GM23338 (cell line): Measurements from ENCODE around the gene SLC15A1. TPM values are rescaled to one million over a fixed set of nuclear protein-coding genes. Genes with fewer than 3 reads are reported as not detected.

Source experiments
- ATAC-seq: fragments of 200-7000 bp; cut with Tn5 transposase; 3 replicates; pipeline ENCODE4 v1.9.1; 2020
- DNase-seq: peaks from one replicate; pipeline ENCODE4 v3.0.0-alpha.2; 2015; ENCODE audit warnings: low spot score
- H2AFZ ChIP-seq: fragments of 200-600 bp; sonication (generic); 2 replicates; pipeline ENCODE4 v1.8.0; 2016; ENCODE audit warnings: antibody characterized with exemption, mild to moderate bottlenecking, moderate library complexity
- H3F3A ChIP-seq: fragments of 200-600 bp; sonication (generic); replicated peaks from 2 replicates; pipeline ENCODE4 v1.8.0; 2017; ENCODE audit warnings: antibody characterized with exemption, mixed run types, low read depth
- H3K27ac ChIP-seq: fragments of 200-600 bp; sonication (generic); 2 replicates; pipeline ENCODE4 v1.6.1; 2016; ENCODE audit warnings: low read depth
- H3K27me3 ChIP-seq: fragments of 200-600 bp; sonication (generic); 2 replicates; pipeline ENCODE4 v1.8.0; 2016; ENCODE audit warnings: mild to moderate bottlenecking, mixed run types, moderate library complexity; ENCODE audit not compliant: insufficient read depth
- H3K36me3 ChIP-seq: fragments of 200-600 bp; sonication (generic); 2 replicates; pipeline ENCODE4 v1.8.0; 2016; ENCODE audit warnings: mild to moderate bottlenecking; ENCODE audit not compliant: insufficient read depth
- H3K4me1 ChIP-seq: fragments of 200-600 bp; sonication (generic); 2 replicates; pipeline ENCODE4 v1.8.0; 2016; ENCODE audit warnings: mild to moderate bottlenecking, moderate library complexity; ENCODE audit not compliant: insufficient read depth
- H3K4me2 ChIP-seq: fragments of 200-600 bp; sonication (generic); 2 replicates; pipeline ENCODE4 v1.7.1; 2017; ENCODE audit warnings: mixed run types
- H3K4me3 ChIP-seq: fragments of 200-600 bp; sonication (generic); 2 replicates; pipeline ENCODE4 v1.6.1; 2016; ENCODE audit warnings: mixed run types
- H3K79me2 ChIP-seq: fragments of 200-600 bp; sonication (generic); replicated peaks from 2 replicates; pipeline ENCODE4 v1.8.0; 2017; ENCODE audit warnings: mild to moderate bottlenecking; ENCODE audit not compliant: insufficient read depth
- H3K9me2 ChIP-seq: fragments of 200-600 bp; sonication (generic); 2 replicates; pipeline ENCODE4 v1.8.0; 2017; ENCODE audit not compliant: insufficient read depth
- H4K20me1 ChIP-seq: fragments of 200-600 bp; sonication (generic); replicated peaks from 2 replicates; pipeline ENCODE4 v1.8.0; 2017; ENCODE audit warnings: mild to moderate bottlenecking; ENCODE audit not compliant: insufficient read depth
- H3K27ac Mint-ChIP-seq: 2 replicates; pipeline ENCODE4 v1.8.0; 2020; ENCODE audit warnings: inconsistent platforms, mild to moderate bottlenecking, moderate library complexity, mixed read lengths
- H3K27me3 Mint-ChIP-seq: 3 replicates; pipeline ENCODE4 v1.8.0; 2022; ENCODE audit warnings: low read depth, mild to moderate bottlenecking, moderate library complexity, mixed read lengths, inconsistent platforms; ENCODE audit not compliant: insufficient read depth, poor library complexity
- H3K36me3 Mint-ChIP-seq: 3 replicates; pipeline ENCODE4 v1.8.0; 2021; ENCODE audit warnings: low read depth, mild to moderate bottlenecking, inconsistent platforms, moderate library complexity, mixed read lengths
- H3K4me1 Mint-ChIP-seq: 3 replicates; pipeline ENCODE4 v1.8.0; 2020; ENCODE audit warnings: mild to moderate bottlenecking, inconsistent platforms, mixed read lengths
- H3K4me3 Mint-ChIP-seq: 3 replicates; pipeline ENCODE4 v1.8.0; 2021; ENCODE audit warnings: moderate library complexity, mild to moderate bottlenecking, inconsistent platforms, mixed read lengths
- H3K9me3 Mint-ChIP-seq: 3 replicates; pipeline ENCODE4 v1.8.0; 2020; ENCODE audit warnings: moderate library complexity, mild to moderate bottlenecking, inconsistent platforms, mixed read lengths
- CREB1 ChIP-seq: fragments of 250-450 bp; sonication (Bioruptor Pico); IDR thresholded peaks from 2 replicates; pipeline ENCODE4 v1.5.0; 2020; ENCODE audit warnings: low read depth, mild to moderate bottlenecking, moderate library complexity
- CTCF ChIP-seq, 2 experiments: fragments of 200-600 bp in 1 of 2; sonication (generic) in 1 of 2; conservative IDR thresholded peaks; 2 replicates each; pipeline versions ENCODE4 v1.5.1 to v1.6.1; 2016 to 2017; ENCODE audit warnings: antibody characterized with exemption in 2 of 2, low read depth in 2 of 2, mild to moderate bottlenecking in 2 of 2, moderate library complexity in 1 of 2
- ETS1 ChIP-seq: IDR thresholded peaks from 2 replicates; pipeline ENCODE4 v1.6.1; 2016; ENCODE audit warnings: antibody characterized with exemption
- EZH2phosphoT487 ChIP-seq: fragments of 200-600 bp; sonication (generic); IDR thresholded peaks from one replicate; pipeline ENCODE4 v1.8.1; 2018; ENCODE audit warnings: antibody characterized with exemption; ENCODE audit not compliant: unreplicated experiment
- JUNB ChIP-seq: IDR thresholded peaks from one replicate; pipeline ENCODE4 v1.6.1; 2016; ENCODE audit warnings: antibody characterized with exemption; ENCODE audit not compliant: unreplicated experiment
- NANOG ChIP-seq: IDR thresholded peaks from 2 replicates; pipeline ENCODE4 v1.6.1; 2016; ENCODE audit warnings: antibody characterized with exemption, borderline replicate concordance
- POLR2AphosphoS5 ChIP-seq: IDR thresholded peaks from 2 replicates; pipeline ENCODE4 v1.6.1; 2016; ENCODE audit warnings: antibody characterized with exemption, low read depth
- STAT1 ChIP-seq: IDR thresholded peaks from one replicate; pipeline ENCODE4 v1.6.1; 2016; ENCODE audit warnings: antibody characterized with exemption; ENCODE audit not compliant: unreplicated experiment
- ZNF114 ChIP-seq: fragments of 250-450 bp; sonication (Bioruptor Pico); IDR thresholded peaks from 2 replicates; pipeline ENCODE4 v1.5.0; 2020; ENCODE audit warnings: mild to moderate bottlenecking, moderate library complexity
- ZNF331 ChIP-seq: fragments of 250-450 bp; sonication (Bioruptor Pico); IDR thresholded peaks from 2 replicates; pipeline ENCODE4 v1.5.0; 2020; ENCODE audit warnings: low read depth, mild to moderate bottlenecking, moderate library complexity
- polyA plus RNA-seq: library from polyadenylated mRNA; unstranded; fragments of >200 nt; fragmentation: Nextera tagmentation; extraction: Ambion mirVana; gene quantifications from 2 replicates; pipeline ENCODE4 v1.2.1, GENCODE V29; 2016
- total RNA-seq: library from RNA; depleted of rRNA; stranded (reverse); fragments of >200 nt; shearing (Covaris generic); gene quantifications from 2 replicates; pipeline ENCODE4 v1.2.3, GENCODE V29; 2014
- TF ChIP-seq, protein P1 (sequence below): fragments of 250-450 bp; sonication (Bioruptor Pico); IDR thresholded peaks from 2 replicates; pipeline ENCODE4 v1.5.0; 2020; ENCODE audit warnings: mild to moderate bottlenecking, moderate library complexity

Gene SLC15A1
- total and polyA plus RNA-seq, 2 experiments from 2014 or later: 1.6 to 3.0 TPM

- TF ChIP-seq CTCF (conservative IDR thresholded peaks at IDR 0.05; ENCODE audit: low read depth in 2 of 2) (no peak), STAT1 (no peak), EZH2phosphoT487 (no peak), NANOG (no peak), POLR2AphosphoS5 (no peak)
- TF ChIP-seq, protein P1, sequence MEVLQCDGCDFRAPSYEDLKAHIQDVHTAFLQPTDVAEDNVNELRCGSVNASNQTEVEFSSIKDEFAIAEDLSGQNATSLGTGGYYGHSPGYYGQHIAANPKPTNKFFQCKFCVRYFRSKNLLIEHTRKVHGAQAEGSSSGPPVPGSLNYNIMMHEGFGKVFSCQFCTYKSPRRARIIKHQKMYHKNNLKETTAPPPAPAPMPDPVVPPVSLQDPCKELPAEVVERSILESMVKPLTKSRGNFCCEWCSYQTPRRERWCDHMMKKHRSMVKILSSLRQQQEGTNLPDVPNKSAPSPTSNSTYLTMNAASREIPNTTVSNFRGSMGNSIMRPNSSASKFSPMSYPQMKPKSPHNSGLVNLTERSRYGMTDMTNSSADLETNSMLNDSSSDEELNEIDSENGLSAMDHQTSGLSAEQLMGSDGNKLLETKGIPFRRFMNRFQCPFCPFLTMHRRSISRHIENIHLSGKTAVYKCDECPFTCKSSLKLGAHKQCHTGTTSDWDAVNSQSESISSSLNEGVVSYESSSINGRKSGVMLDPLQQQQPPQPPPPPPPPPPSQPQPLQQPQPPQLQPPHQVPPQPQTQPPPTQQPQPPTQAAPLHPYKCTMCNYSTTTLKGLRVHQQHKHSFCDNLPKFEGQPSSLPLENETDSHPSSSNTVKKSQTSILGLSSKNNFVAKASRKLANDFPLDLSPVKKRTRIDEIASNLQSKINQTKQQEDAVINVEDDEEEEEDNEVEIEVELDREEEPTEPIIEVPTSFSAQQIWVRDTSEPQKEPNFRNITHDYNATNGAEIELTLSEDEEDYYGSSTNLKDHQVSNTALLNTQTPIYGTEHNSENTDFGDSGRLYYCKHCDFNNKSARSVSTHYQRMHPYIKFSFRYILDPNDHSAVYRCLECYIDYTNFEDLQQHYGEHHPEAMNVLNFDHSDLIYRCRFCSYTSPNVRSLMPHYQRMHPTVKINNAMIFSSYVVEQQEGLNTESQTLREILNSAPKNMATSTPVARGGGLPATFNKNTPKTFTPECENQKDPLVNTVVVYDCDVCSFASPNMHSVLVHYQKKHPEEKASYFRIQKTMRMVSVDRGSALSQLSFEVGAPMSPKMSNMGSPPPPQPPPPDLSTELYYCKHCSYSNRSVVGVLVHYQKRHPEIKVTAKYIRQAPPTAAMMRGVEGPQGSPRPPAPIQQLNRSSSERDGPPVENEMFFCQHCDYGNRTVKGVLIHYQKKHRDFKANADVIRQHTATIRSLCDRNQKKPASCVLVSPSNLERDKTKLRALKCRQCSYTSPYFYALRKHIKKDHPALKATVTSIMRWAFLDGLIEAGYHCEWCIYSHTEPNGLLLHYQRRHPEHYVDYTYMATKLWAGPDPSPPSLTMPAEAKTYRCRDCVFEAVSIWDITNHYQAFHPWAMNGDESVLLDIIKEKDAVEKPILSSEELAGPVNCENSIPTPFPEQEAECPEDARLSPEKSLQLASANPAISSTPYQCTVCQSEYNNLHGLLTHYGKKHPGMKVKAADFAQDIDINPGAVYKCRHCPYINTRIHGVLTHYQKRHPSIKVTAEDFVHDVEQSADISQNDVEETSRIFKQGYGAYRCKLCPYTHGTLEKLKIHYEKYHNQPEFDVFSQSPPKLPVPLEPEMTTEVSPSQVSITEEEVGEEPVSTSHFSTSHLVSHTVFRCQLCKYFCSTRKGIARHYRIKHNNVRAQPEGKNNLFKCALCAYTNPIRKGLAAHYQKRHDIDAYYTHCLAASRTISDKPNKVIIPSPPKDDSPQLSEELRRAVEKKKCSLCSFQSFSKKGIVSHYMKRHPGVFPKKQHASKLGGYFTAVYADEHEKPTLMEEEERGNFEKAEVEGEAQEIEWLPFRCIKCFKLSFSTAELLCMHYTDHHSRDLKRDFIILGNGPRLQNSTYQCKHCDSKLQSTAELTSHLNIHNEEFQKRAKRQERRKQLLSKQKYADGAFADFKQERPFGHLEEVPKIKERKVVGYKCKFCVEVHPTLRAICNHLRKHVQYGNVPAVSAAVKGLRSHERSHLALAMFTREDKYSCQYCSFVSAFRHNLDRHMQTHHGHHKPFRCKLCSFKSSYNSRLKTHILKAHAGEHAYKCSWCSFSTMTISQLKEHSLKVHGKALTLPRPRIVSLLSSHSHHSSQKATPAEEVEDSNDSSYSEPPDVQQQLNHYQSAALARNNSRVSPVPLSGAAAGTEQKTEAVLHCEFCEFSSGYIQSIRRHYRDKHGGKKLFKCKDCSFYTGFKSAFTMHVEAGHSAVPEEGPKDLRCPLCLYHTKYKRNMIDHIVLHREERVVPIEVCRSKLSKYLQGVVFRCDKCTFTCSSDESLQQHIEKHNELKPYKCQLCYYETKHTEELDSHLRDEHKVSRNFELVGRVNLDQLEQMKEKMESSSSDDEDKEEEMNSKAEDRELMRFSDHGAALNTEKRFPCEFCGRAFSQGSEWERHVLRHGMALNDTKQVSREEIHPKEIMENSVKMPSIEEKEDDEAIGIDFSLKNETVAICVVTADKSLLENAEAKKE: no peak
Observed at GRCh38 chr13:98664510-98664909, 88.0 kb downstream of the SLC15A1 start (continued).

DNA sequence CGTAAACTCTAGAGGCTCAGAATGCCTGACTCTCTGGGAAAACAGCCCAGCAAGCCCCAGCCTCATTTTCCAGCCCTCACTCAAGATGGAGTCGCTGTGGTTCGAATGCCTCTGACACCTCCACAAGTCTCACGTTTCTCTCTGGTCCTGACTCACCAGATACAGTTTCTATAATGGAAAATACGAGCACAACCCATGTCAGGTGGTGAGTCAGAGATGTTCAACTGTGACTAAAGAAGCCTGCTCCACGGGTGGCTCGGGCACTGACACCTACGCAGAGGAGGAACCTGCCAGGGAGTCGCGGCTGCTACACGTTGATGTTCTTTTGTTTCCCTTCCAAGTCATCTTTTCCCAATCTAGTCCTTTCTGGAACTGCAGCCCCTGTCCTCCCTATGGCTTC is 88.4 kb downstream of the SLC15A1 start:
- Mint-ChIP-seq H3K4me3 (no peak overlapping the region), H3K27ac (no peak overlapping the region), H3K36me3 (peaks cover 7% of the 10 kb centered on the region; the same call in 2 of the 3 replicates), H3K27me3 (peaks cover 4% of the 10 kb centered on the region), H3K4me1 (no peaks in the 10 kb centered on the region), H3K9me3 (peaks cover 10% of the 10 kb centered on the region)
- Histone ChIP-seq H3K4me1 (no peaks in the 10 kb centered on the region), H3K79me2 (no peaks in the 10 kb centered on the region), H3F3A (no peaks in the 10 kb centered on the region), H3K9me2 (no peaks in the 10 kb centered on the region), H4K20me1 (no peaks in the 10 kb centered on the region), H3K27me3 (no peaks in the 10 kb centered on the region), H3K36me3 (no peaks in the 10 kb centered on the region), H2AFZ (no peak overlapping the region), H3K4me3 (no peak overlapping the region), H3K4me2 (no peak overlapping the region), H3K27ac (no peak overlapping the region)
- TF ChIP-seq ZNF331 (CRISPR knock-in tag): no peak
- no peak for TF ChIP-seq CREB1 (CRISPR knock-in tag)
- TF ChIP-seq ETS1: no peak
- TF ChIP-seq ZNF114 (CRISPR knock-in tag): no peak
- no peak for TF ChIP-seq POLR2AphosphoS5
- no peak for TF ChIP-seq STAT1
- TF ChIP-seq JUNB: no peak
- TF ChIP-seq NANOG: no peak
- DNase-seq (no peak), ATAC-seq (no peak)
